H1 (cell line): ENCODE measurements around the gene DLL1. TPM values are rescaled to one million over a fixed set of nuclear protein-coding genes. Genes with fewer than 3 reads are reported as not detected.

Experiments
- CTCF ChIA-PET: fragments of 300-600 bp; sonication (Branson Sonifier 250); formaldehyde crosslinking; loops from one replicate; lab custom pipeline; 2021; ENCODE audit not compliant: partially characterized antibody; lab: Charles Lee
- POLR2A ChIA-PET: fragments of 300-600 bp; sonication (Branson Sonifier 250); formaldehyde crosslinking; loops from one replicate; lab custom pipeline; 2021; ENCODE audit warnings: inconsistent platforms; ENCODE audit not compliant: partially characterized antibody; lab: Charles Lee
- DNase-seq, 2 experiments: peaks; one replicate each; pipeline versions ENCODE4 v3.0.0 to v3.0.0-alpha.2; 2010 to 2022; ENCODE audit warnings: low spot score in 2 of 2, low read depth in 1 of 2, mixed read lengths in 1 of 2
- FAIRE-seq: peaks from 2 replicates; lab custom pipeline; 2011; peaks lifted over from hg19 to GRCh38; lab: Jason Lieb, UNC
- H2AFZ ChIP-seq: 2 replicates; pipeline ENCODE4 v1.8.1; 2012; ENCODE audit warnings: low read length, inconsistent platforms
- H2AK5ac ChIP-seq: 2 replicates; pipeline ENCODE4 v1.6.1; 2013; ENCODE audit warnings: low read depth, low read length
- H2BK120ac ChIP-seq: replicated peaks from 2 replicates; pipeline ENCODE3; 2013; ENCODE audit warnings: low read depth, low read length, inconsistent platforms
- H2BK12ac ChIP-seq: 2 replicates; pipeline ENCODE4 v1.6.1; 2013; ENCODE audit warnings: low read depth, low read length
- H2BK15ac ChIP-seq: 2 replicates; pipeline ENCODE4 v1.6.1; 2013; ENCODE audit warnings: low read length
- H2BK20ac ChIP-seq: 2 replicates; pipeline ENCODE4 v1.6.1; 2013; ENCODE audit warnings: low read length
- H2BK5ac ChIP-seq: 2 replicates; pipeline ENCODE4 v1.6.1; 2013; ENCODE audit warnings: low read depth, low read length
- H3K14ac ChIP-seq: 2 replicates; pipeline ENCODE4 v1.6.1; 2013; ENCODE audit warnings: inconsistent platforms; ENCODE audit not compliant: insufficient read length
- H3K18ac ChIP-seq: 2 replicates; pipeline ENCODE4 v1.6.1; 2013; ENCODE audit warnings: low read length; ENCODE audit errors: extremely low read depth
- H3K23ac ChIP-seq: 2 replicates; pipeline ENCODE4 v1.6.1; 2013; ENCODE audit warnings: inconsistent platforms; ENCODE audit not compliant: insufficient read length
- H3K23me2 ChIP-seq: 2 replicates; pipeline ENCODE4 v1.6.1; 2013; ENCODE audit warnings: low read depth, low read length
- H3K27ac ChIP-seq: 2 replicates; pipeline ENCODE4 v1.6.1; 2011; ENCODE audit warnings: low read depth, low read length, inconsistent platforms
- H3K27me3 ChIP-seq, 4 experiments: replicated peaks in 1 of 4; 1 replicate in 1 of 4; 2 replicates in 3 of 4; pipeline versions ENCODE4 v1.6.1 to v1.8.1; 2011 to 2013; ENCODE audit warnings: low read length in 3 of 4, mild to moderate bottlenecking in 3 of 4, inconsistent platforms in 2 of 4, mixed read lengths in 2 of 4, moderate library complexity in 1 of 4; ENCODE audit not compliant: control insufficient read depth in 3 of 4, insufficient read depth in 3 of 4; ENCODE audit errors: extremely low read depth in 1 of 4
- H3K36me3 ChIP-seq, 4 experiments: 2 replicates each; pipeline versions ENCODE4 v1.6.1 to v1.8.1; 2011 to 2013; ENCODE audit warnings: mild to moderate bottlenecking in 4 of 4, low read length in 3 of 4, moderate library complexity in 2 of 4, control low read depth in 1 of 4, inconsistent platforms in 1 of 4; ENCODE audit not compliant: insufficient read depth in 4 of 4, control insufficient read depth in 2 of 4
- H3K4ac ChIP-seq: replicated peaks from 2 replicates; pipeline ENCODE3; 2013; ENCODE audit warnings: low read length, low read depth, mixed read lengths, inconsistent platforms; ENCODE audit not compliant: insufficient read length
- H3K4me1 ChIP-seq, 4 experiments: replicated peaks in 1 of 4; 1 replicate in 1 of 4; 2 replicates in 3 of 4; pipeline versions ENCODE4 v1.6.1 to v1.8.1; 2011 to 2013; ENCODE audit warnings: low read length in 3 of 4, inconsistent platforms in 2 of 4, mixed read lengths in 1 of 4; ENCODE audit not compliant: insufficient read depth in 4 of 4, control insufficient read depth in 3 of 4
- H3K4me2 ChIP-seq, 2 experiments: 2 replicates each; pipeline versions ENCODE4 v1.6.1 to v1.8.1; 2011 to 2013; ENCODE audit warnings: low read depth in 2 of 2, low read length in 2 of 2, control low read depth in 1 of 2, inconsistent platforms in 1 of 2, mild to moderate bottlenecking in 1 of 2; ENCODE audit not compliant: insufficient read depth in 1 of 2
- H3K4me3 ChIP-seq, 4 experiments: fragments of 200-600, 300-600 bp in 1 of 4; sonication (generic), shearing (Covaris generic), sonication (Bioruptor Twin) in 1 of 4; 2 replicates each; pipeline versions ENCODE4 v1.5.1 to v1.8.1; 2011 to 2016; ENCODE audit warnings: low read length in 4 of 4, low read depth in 3 of 4, control low read depth in 2 of 4, inconsistent platforms in 2 of 4, mild to moderate bottlenecking in 2 of 4, mixed read lengths in 1 of 4, moderate library complexity in 1 of 4; ENCODE audit not compliant: insufficient read depth in 2 of 4; ENCODE audit errors: extremely low read depth in 1 of 4
- H3K56ac ChIP-seq: replicated peaks from 2 replicates; pipeline ENCODE3; 2013; ENCODE audit warnings: low read depth, mild to moderate bottlenecking, mixed read lengths, low read length, inconsistent platforms; ENCODE audit not compliant: insufficient read length
- H3K79me1 ChIP-seq: 2 replicates; pipeline ENCODE4 v1.6.1; 2013; ENCODE audit warnings: low read depth, low read length, control low read depth
- H3K79me2 ChIP-seq, 2 experiments: 2 replicates each; pipeline versions ENCODE4 v1.6.1 to v1.8.1; 2012 to 2013; ENCODE audit warnings: low read length in 2 of 2, mild to moderate bottlenecking in 2 of 2, inconsistent platforms in 1 of 2; ENCODE audit not compliant: insufficient read depth in 2 of 2, control insufficient read depth in 1 of 2
- H3K9ac ChIP-seq, 4 experiments: replicated peaks in 1 of 4; 1 replicate in 1 of 4; 2 replicates in 3 of 4; pipeline versions ENCODE4 v1.6.1 to v1.8.1; 2011 to 2013; ENCODE audit warnings: low read depth in 3 of 4, low read length in 3 of 4, control low read depth in 2 of 4, mild to moderate bottlenecking in 2 of 4, moderate library complexity in 2 of 4, inconsistent platforms in 1 of 4; ENCODE audit errors: extremely low read depth in 1 of 4
- H3K9me3 ChIP-seq, 2 experiments: 2 replicates each; pipeline versions ENCODE4 v1.6.1 to v1.8.1; 2012 to 2013; ENCODE audit warnings: mild to moderate bottlenecking in 2 of 2, moderate library complexity in 2 of 2, control low read depth in 1 of 2, inconsistent platforms in 1 of 2, low read depth in 1 of 2, low read length in 1 of 2, mixed read lengths in 1 of 2; ENCODE audit not compliant: insufficient read depth in 2 of 2
- H4K20me1 ChIP-seq, 2 experiments: replicated peaks in 1 of 2; 2 replicates each; pipeline versions ENCODE3 to v1.8.1; 2011 to 2013; ENCODE audit warnings: inconsistent platforms in 2 of 2, low read length in 2 of 2, mild to moderate bottlenecking in 1 of 2; ENCODE audit not compliant: insufficient read depth in 2 of 2, control insufficient read depth in 1 of 2
- H4K5ac ChIP-seq: 2 replicates; pipeline ENCODE4 v1.6.1; 2013; ENCODE audit warnings: low read length, low read depth, mixed read lengths, inconsistent platforms; ENCODE audit not compliant: insufficient read length
- H4K8ac ChIP-seq: 2 replicates; pipeline ENCODE4 v1.8.0; 2013; ENCODE audit warnings: mild to moderate bottlenecking, moderate library complexity, low read length, inconsistent platforms; ENCODE audit not compliant: insufficient read depth; ENCODE audit errors: extremely low read depth
- H4K91ac ChIP-seq: replicated peaks from 2 replicates; pipeline ENCODE3; 2013; ENCODE audit warnings: low read length, mixed read lengths, inconsistent platforms; ENCODE audit not compliant: insufficient read length
- CTCF ChIP-seq, 3 experiments: IDR thresholded peaks; 1 replicate in 2 of 3; 2 replicates in 1 of 3; pipeline versions ENCODE4 v1.5.1 to v1.6.1; 2011; ENCODE audit warnings: low read length in 3 of 3, mild to moderate bottlenecking in 3 of 3, inconsistent platforms in 2 of 3, low read depth in 1 of 3, moderate library complexity in 1 of 3; ENCODE audit not compliant: insufficient read depth in 1 of 3; ENCODE audit errors: control extremely low read depth in 1 of 3
- HDAC2 ChIP-seq, 2 experiments: fragments of 300-600 bp in 1 of 2; sonication (generic) in 1 of 2; IDR thresholded peaks; 2 replicates each; pipeline ENCODE4 v1.6.1; 2011 to 2012; ENCODE audit warnings: low read depth in 2 of 2, low read length in 2 of 2, mild to moderate bottlenecking in 2 of 2, moderate library complexity in 2 of 2, borderline replicate concordance in 1 of 2, inconsistent platforms in 1 of 2
- JUND ChIP-seq: IDR thresholded peaks from 2 replicates; pipeline ENCODE4 v1.6.1; 2011; ENCODE audit warnings: mild to moderate bottlenecking, improper control_type of control experiment, low read length
- NRF1 ChIP-seq: IDR thresholded peaks from 2 replicates; pipeline ENCODE4 v1.6.1; 2011; ENCODE audit warnings: mild to moderate bottlenecking, low read depth, low read length, improper control_type of control experiment
- PHF8 ChIP-seq: fragments of 200-600 bp; sonication (generic); conservative IDR thresholded peaks from 2 replicates; pipeline ENCODE4 v1.7.1; 2012; ENCODE audit warnings: low read depth, mild to moderate bottlenecking, inconsistent platforms, low read length, moderate library complexity
- POLR2AphosphoS5 ChIP-seq: IDR thresholded peaks from 2 replicates; pipeline ENCODE4 v1.6.1; 2011; ENCODE audit warnings: low read depth, low read length
- RNF2 ChIP-seq: fragments of 200-900, 300-1000 bp; sonication (generic); IDR thresholded peaks from 2 replicates; pipeline ENCODE4 v1.7.1; 2016; ENCODE audit warnings: borderline replicate concordance, low read depth, mild to moderate bottlenecking, antibody characterized with exemption, low read length; ENCODE audit not compliant: poor library complexity, severe bottlenecking; ENCODE audit errors: missing control alignments
- SIX5 ChIP-seq: IDR thresholded peaks from 2 replicates; pipeline ENCODE4 v1.6.1; 2011; ENCODE audit warnings: mild to moderate bottlenecking, low read depth, low read length
- SRF ChIP-seq: IDR thresholded peaks from 2 replicates; pipeline ENCODE4 v1.6.1; 2011; ENCODE audit warnings: mild to moderate bottlenecking, low read depth, low read length, moderate library complexity
- TAF1 ChIP-seq: IDR thresholded peaks from 2 replicates; pipeline ENCODE4 v1.6.1; 2011; ENCODE audit warnings: mild to moderate bottlenecking, low read depth, low read length
- YY1 ChIP-seq: IDR thresholded peaks from 2 replicates; pipeline ENCODE4 v1.6.1; 2011; ENCODE audit warnings: low read depth, mild to moderate bottlenecking, low read length
- WGBS, 2 experiments: shearing (Covaris generic) in 1 of 2; methylation state at CpG; one replicate each; pipeline versions ENCODE4 v1.1.6 to v1.1.7; 2013 to 2015; ENCODE audit warnings: low lambda C conversion rate in 2 of 2, mixed read lengths in 2 of 2, inconsistent platforms in 1 of 2, low coverage in 1 of 2, missing lambda C conversion rate in 1 of 2; ENCODE audit not compliant: insufficient replicate concordance in 2 of 2, insufficient coverage in 1 of 2, insufficient read length in 1 of 2; ENCODE audit errors: extremely low coverage in 1 of 2, missing lambda C conversion rate in 1 of 2; 5-methylcytosine and 5-hydroxymethylcytosine counted together
- polyA plus RNA-seq, 7 experiments: library from polyadenylated mRNA; depleted of rRNA in 3 of 7; stranded (reverse) in 5 of 7; unstranded in 2 of 7; fragments of >200 nt in 5 of 7; fragments of 200-250 nt in 2 of 7; gene quantifications; 1 replicate in 5 of 7; 2 replicates in 1 of 7; 4 replicates in 1 of 7; pipeline versions ENCODE4 v1.2.1 to v1.2.3, GENCODE V29; 2011 to 2013; ENCODE audit warnings: missing spikeins in 2 of 7, mixed read lengths in 2 of 7
- total RNA-seq: library from RNA; stranded (reverse); fragmentation: NEBNext Ultra II Directional; extraction: Animal tissue kit (Norgen Biotek cat#: 25700); gene quantifications from 2 replicates; pipeline ENCODE4 v1.2.1, GENCODE V29; 2021

Gene DLL1
- total and polyA plus RNA-seq, 2 of the 8 experiments (the other 6 are each of a cell fraction or from before 2014, with no cell fraction given) = 1.7 to 3.8 TPM

- no peak overlapping the region for H3K14ac ChIP-seq
- peaks cover 0 to 37% of the 10 kb centered on the region in 2 experiments; a peak in 3 of 4 replicates for H3K79me2 ChIP-seq
- no peaks in the 10 kb centered on the region; the same call in 1 of the 2 replicates for H3K79me1 ChIP-seq
- H2BK15ac ChIP-seq = no peak overlapping the region
- no peak overlapping the region for H2BK12ac ChIP-seq
- H2BK120ac ChIP-seq = no peak overlapping the region
- CTCF ChIA-PET = no interaction called here
- H4K20me1 ChIP-seq = peaks cover 0 to 2% of the 10 kb centered on the region in 2 experiments
- H3K9ac ChIP-seq = no peak overlapping the region
- 100% methylated on average over 1 of the region's 1 CpG; no CpG with 5 or more reads in 1 of the 2 experiments for WGBS, 2 experiments
- no peak overlapping the region for H2BK5ac ChIP-seq
- peaks cover 11 to 16% of the 10 kb centered on the region in 2 experiments; a peak in 3 of 4 replicates for H3K9me3 ChIP-seq
- no peak overlapping the region for H2AK5ac ChIP-seq
- no peak overlapping the region for H4K8ac ChIP-seq
- no peak for DNase-seq
- H3K4me1 ChIP-seq = peaks cover 0 to 14% (median 4%) of the 10 kb centered on the region in 4 experiments; a peak in 4 of 7 replicates
- no peak overlapping the region for H3K18ac ChIP-seq
- H2BK20ac ChIP-seq = no peak overlapping the region
- H3K27ac ChIP-seq = no peak overlapping the region
- no peak overlapping the region for H2AFZ ChIP-seq
- peaks cover 16% of the 10 kb centered on the region; the same call in 1 of the 2 replicates for H3K23me2 ChIP-seq
- no peak overlapping the region for H3K4me3 ChIP-seq
- H3K27me3 ChIP-seq = peaks cover 0 to 28% (median 18%) of the 10 kb centered on the region in 4 experiments; a peak in 6 of 7 replicates
- FAIRE-seq = no peak
- H3K4me2 ChIP-seq = no peak overlapping the region
- POLR2A ChIA-PET = interaction anchor here (0.5 to 1.6 kb wide), 5 partner anchors 11 to 1799 kb away, joined by 3 read pairs; no protein-coding TSS in a partner anchor
- H4K91ac ChIP-seq = no peak overlapping the region
- no peak overlapping the region for H3K23ac ChIP-seq
- H3K4ac ChIP-seq = no peak overlapping the region
- H4K5ac ChIP-seq = no peak overlapping the region
- no peak overlapping the region for H3K56ac ChIP-seq
- peaks cover 0 to 9% (median 3%) of the 10 kb centered on the region in 4 experiments; a peak in 2 of 8 replicates for H3K36me3 ChIP-seq
- TF ChIP-seq PHF8 (no peak), TAF1 (no peak), HDAC2 (IDR thresholded peaks at IDR 0.05; ENCODE audit: borderline replicate concordance in 1 of 2, low read depth in 2 of 2, low read length in 2 of 2) (no peak), RNF2 (no peak), YY1 (no peak), NRF1 (no peak), SIX5 (no peak), POLR2AphosphoS5 (no peak), JUND (no peak), CTCF (IDR thresholded peaks at IDR 0.05; ENCODE audit: control extremely low read depth in 1 of 3, insufficient read depth in 1 of 3, low read depth in 1 of 3, low read length in 3 of 3) (no peak), SRF (no peak)
These were observed 17.9 kb upstream of the DLL1 start for GRCh38 chr6:170308761-170309160.
